Fibroblast of skin of right quadriceps (primary cell): ENCODE results near the gene SLC35F6.
"Not testable (repeated sequence)": the region's sequence is repeated elsewhere in the genome, so short reads cannot be mapped to it uniquely, and the experiment has no call there.

Experiments used
- DNase-seq: peaks from one replicate; pipeline ENCODE4 v3.0.0-alpha.2; 2013

Gene SLC35F6

GRCh38 chr2:26786207-26787028 is 22.3 kb downstream of the SLC35F6 start:
- no peak for DNase-seq

- no peak for DNase-seq
Measured at GRCh38 chr2:26792720-26793119, 28.6 kb downstream of the SLC35F6 start.

- DNase-seq: no peak
Measured at GRCh38 chr2:26793518-26793917, 29.4 kb downstream of the SLC35F6 start.

GRCh38 chr2:26795135-26795534 is 31.1 kb downstream of the SLC35F6 start:
- not testable (repeated sequence) for DNase-seq

- no peak for DNase-seq
Measured at GRCh38 chr2:26801328-26801727, 37.2 kb downstream of the SLC35F6 start.

- DNase-seq: no peak
Measured at GRCh38 chr2:26801796-26802195, 37.7 kb downstream of the SLC35F6 start.

GRCh38 chr2:26805241-26805676 is 41.2 kb downstream of the SLC35F6 start:
- peak; percentile 70 for DNase-seq

- peak; percentile 16 for DNase-seq
Measured at GRCh38 chr2:26807788-26808460, 43.8 kb downstream of the SLC35F6 start.

GRCh38 chr2:26809211-26809610 is 45.1 kb downstream of the SLC35F6 start:
- no peak for DNase-seq

GRCh38 chr2:26809876-26810577 is 45.9 kb downstream of the SLC35F6 start:
- no peak for DNase-seq

GRCh38 chr2:26811261-26811660 is 47.2 kb downstream of the SLC35F6 start:
- no peak for DNase-seq

GRCh38 chr2:26811791-26812694 is 48.0 kb downstream of the SLC35F6 start:
- no peak for DNase-seq

GRCh38 chr2:26812731-26813130 is 48.6 kb downstream of the SLC35F6 start:
- no peak for DNase-seq

- not testable (repeated sequence) for DNase-seq
Measured at GRCh38 chr2:26814072-26814765, 50.1 kb downstream of the SLC35F6 start.

GRCh38 chr2:26816893-26817292 is 52.8 kb downstream of the SLC35F6 start:
- no peak for DNase-seq

- DNase-seq: no peak
Measured at GRCh38 chr2:26818255-26818654, 54.2 kb downstream of the SLC35F6 start.

- DNase-seq: no peak
Measured at GRCh38 chr2:26818972-26819371, 54.9 kb downstream of the SLC35F6 start.

GRCh38 chr2:26820932-26821331 is 56.8 kb downstream of the SLC35F6 start:
- DNase-seq: no peak

- no peak for DNase-seq
Measured at GRCh38 chr2:26822877-26823276, 58.8 kb downstream of the SLC35F6 start.
